GM12892 (cell line): Measurements from ENCODE around the gene SLC12A3.

ENCODE experiments used
- POLR2A ChIP-seq: IDR thresholded peaks from 2 replicates; pipeline ENCODE4 v1.6.1; 2011; ENCODE audit warnings: low read depth, low read length, control low read depth
- TAF1 ChIP-seq: IDR thresholded peaks from 2 replicates; pipeline ENCODE4 v1.6.1; 2011; ENCODE audit warnings: low read depth, mild to moderate bottlenecking, control low read depth, low read length, borderline replicate concordance

GRCh38 chr16:56886826-56887225, 21.8 kb downstream of the SLC12A3 start:
- TF ChIP-seq POLR2A, result no peak
- no peak for TF ChIP-seq TAF1
